Inferior parietal cortex (tissue), 1 donor: ENCODE measurements around the gene ANKRD17.
A peak's percentile ranks its signal among the peaks of the same experiment; 100 is the strongest.

Experiments used
- DNase-seq: peaks from one replicate; pipeline ENCODE4 v3.0.0-alpha.2; 2016; ENCODE audit errors: extremely low spot score

The ANKRD17 gene

DNA sequence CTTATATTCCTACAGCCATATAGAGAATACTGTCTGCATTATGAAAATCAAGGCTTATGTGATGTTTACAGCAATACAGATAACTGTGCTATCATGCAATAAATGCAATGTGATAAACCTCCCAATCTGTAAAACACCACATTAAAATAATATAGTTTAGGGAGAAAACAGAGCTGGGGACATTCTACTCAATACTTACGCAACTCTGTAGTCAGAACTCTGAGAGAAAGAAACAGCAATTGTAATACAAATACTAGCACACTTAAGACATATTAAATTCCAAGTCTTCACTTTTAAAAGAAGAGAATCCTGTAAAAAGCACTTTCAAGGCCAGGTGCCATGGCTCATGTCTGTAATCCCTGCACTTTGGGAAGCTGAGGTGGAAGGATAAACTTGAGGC, 61.4 kb downstream of the ANKRD17 start:
- DNase-seq = no peak

DNA sequence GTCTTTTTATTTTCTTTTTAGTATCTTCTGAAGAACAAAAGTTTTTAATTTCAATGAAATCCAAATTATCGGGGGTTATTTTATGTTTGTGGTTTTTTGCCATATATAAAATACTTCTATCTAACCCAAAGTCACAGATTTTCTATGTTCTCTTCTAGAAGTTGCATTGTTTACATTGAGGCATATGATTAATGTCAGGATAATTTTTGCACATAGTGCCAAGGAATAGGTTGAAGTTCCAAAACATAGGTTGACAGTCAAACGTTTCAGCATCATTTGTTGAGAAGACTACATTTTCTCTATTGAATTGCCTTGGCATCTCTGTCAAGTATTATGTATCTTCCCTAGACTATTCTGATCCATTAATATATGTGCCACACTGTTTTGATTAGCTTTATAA, 64.5 kb downstream of the ANKRD17 start:
- DNase-seq = no peak

DNA sequence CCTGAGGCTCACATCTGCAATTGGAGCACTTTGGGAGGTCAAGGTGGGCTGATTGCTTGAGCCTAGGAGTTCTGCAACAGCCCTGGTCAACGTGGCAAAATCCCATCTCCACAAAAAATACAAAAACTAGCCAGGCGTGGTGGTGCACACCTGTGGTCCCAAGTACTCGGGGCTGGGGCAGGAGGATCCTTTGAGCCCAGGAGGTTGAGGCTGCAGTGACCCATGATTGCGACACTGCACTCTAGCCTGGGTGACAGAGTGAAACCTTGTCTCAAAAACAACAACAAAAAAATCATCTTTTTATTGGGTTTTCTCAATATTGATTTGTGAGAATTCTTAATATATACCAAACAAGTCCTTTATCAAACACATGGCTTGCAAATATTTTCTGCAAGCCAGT, 64.9 kb downstream of the ANKRD17 start:
- no peak for DNase-seq

DNA sequence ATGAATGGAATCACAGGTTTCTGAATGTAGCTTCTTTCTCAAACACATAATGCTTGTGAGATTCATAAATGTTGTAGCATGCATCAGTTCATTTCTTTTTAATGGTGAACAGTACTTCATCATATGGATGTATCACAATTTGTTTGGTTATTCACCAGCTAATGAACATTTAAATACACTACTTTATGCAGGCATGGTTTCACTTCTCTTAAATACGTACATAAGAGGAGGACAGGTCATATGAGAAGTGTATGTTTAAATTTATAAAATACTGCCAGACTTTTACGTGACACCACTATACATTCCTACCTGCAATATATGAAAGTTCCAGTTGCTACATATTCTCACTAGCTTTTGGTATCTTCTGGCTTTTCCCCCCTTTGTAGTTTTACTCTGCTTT, 65.4 kb downstream of the ANKRD17 start:
- DNase-seq = no peak

DNA sequence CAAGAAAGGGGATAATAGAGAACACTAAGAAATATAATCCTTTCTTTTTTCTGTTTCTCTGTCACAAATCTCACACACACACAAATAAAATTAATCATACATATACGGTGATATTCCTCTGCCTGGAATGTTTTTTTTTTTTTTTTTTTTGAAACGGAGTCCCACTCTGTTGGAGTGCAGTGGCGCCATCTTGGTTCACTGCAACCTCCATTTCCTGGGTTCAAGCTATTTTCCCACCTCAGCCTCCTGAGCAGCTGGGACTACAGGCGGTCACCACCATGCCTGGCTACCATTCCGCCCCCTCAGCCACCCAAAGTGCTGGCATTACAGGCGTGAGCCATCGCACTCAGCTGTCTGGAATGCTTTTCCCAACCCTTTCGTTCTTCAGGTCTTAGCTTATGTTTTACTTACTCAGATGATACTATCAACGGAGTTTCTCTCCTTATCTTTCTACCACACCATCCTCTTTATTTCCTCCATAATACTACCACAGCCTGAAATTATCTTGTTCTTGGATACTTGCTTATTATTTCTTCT, 69.3 kb downstream of the ANKRD17 start:
- DNase-seq = no peak

DNA sequence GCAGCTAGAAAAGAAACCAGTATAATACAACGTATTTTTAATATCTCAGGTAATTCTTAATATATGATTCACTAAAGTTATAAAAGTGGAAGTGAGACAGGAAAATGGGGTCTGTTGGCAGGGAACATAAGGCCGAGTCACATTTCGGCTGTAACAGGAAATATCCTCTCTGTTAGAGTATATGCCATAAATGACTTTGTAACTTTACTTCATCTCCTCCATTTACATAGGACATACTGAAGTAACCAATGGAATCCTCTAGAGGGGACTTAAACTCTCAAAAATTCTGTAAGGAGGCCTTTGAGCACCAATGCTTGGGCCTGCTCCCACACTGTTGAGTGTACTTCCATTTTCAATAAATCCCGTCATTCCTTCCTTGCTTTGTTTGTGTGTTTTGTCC, 71.3 kb downstream of the ANKRD17 start:
- no peak for DNase-seq

DNA sequence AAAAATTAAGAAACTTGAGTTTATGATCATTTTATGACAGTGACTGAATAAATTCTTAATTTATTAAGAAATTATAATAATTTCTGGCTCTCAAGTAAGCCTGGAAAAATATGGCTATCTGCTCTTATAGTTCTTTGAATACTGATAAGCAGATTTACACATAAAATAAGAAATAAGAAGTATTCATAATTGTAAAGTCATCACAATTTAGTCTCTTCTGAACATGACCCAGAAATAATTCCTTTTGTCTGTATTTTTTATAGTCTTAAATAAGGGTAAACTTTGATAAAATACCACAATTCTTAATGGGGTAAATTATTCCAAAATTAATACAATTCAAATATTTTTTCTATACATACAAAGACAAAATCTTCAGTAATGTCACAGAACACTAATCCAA, 72.7 kb downstream of the ANKRD17 start:
- no peak for DNase-seq

DNA sequence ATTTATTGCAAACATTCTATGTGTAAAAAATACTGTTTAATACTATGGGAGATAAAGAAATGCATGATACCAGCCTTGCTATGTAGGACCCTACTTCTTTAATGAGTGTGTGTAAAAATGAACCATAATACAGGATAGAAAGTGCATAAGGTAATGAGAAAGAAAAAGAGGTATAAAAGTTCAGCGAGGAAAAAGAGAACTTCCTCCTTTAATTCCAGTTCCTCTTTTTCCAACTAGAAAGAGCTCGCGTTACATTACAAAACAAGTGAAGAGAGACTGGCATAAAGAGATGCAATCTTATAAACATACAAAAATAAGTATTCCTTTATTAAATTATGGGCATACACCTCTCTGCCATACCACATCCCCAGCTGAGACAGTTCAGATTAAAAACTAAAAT, 77.4 kb downstream of the ANKRD17 start:
- DNase-seq = no peak

DNA sequence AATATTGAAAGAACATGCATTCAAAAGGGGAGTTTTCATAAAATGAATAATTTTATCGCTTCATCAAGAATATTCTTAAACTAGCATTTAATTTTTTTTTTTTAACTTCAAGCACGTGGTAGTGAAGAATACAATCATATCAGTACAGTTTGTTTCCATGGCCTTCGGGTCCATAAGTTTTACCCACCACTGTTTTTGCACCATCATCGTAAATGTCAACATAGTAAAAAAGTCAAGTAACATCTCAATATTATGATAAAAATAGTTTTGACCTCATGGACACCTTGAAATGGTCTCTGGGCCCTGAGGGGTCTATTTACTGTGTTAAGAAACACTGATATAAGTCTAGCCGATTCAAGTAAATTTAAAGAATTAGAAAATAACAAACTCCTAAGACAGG, 80.2 kb downstream of the ANKRD17 start:
- no peak for DNase-seq

DNA sequence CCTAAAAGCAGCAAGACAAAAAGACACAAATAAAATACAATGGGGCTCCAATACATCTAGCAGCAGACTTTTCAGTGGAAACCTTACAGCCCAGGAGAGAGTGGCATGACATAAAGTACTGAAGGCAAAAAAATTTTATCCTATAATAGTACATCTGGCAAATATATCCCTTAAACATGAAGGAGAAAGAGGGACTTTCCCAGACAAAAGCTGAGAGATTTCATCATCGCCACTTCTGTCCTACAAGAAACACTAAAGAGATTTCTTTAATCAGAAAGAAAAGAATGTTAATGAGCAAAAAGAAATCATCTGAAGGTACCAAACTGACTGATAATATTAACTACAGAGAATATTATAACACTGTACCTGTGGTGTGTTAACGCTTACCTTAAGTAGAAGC, 86.4 kb downstream of the ANKRD17 start:
- DNase-seq = no peak

DNA sequence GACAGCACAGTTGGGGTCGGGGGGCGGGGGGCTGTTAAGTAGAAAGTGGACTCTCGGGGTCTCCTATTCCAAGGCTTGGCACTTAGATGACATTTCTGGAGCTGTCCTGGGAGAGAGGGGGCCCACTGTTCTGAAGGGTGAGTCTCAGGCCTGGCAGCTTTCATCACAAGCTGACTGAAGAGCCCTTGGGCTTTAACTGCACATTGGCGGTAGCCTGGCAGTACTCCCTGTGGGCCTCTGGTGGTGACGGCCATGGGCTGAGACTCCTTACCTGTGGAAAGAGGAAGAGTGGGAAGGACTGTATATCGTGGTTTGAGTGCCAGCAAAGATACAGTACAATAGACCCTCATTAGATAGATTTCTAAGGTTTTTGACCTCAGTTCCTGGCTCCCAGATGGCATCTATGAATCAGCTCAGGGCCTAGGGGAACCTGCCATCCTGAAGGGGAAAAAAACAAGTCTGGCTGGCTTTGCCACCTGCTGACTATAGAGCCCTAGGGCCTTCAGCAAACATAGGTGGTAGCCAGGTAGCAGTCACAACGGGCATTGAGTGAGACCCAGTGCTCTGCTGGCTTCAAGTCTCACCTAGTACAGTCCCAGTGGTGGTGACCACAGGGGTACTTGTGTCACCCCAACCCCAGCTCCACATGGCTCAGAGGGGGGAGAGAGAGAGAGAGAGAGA, 87.9 kb downstream of the ANKRD17 start:
- DNase-seq = no peak

DNA sequence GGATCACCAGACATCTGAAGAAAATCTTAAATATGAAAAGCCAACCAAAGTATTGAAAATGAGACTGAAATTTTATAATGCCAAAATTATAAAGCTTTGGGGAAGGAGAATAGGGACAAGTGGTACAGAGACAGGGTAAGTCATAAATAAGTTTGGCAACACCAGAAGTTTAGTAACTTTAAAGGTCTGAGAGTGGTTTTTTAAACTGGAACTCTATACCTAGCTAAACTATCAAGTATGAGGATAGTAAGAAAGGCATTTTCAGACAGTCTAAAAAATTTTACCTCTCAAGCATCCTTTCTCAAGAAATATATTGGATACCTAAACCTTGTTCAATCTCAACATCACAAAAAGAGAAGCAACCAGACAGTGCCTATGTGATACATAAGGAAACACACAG, 92.4 kb downstream of the ANKRD17 start:
- no peak for DNase-seq

DNA sequence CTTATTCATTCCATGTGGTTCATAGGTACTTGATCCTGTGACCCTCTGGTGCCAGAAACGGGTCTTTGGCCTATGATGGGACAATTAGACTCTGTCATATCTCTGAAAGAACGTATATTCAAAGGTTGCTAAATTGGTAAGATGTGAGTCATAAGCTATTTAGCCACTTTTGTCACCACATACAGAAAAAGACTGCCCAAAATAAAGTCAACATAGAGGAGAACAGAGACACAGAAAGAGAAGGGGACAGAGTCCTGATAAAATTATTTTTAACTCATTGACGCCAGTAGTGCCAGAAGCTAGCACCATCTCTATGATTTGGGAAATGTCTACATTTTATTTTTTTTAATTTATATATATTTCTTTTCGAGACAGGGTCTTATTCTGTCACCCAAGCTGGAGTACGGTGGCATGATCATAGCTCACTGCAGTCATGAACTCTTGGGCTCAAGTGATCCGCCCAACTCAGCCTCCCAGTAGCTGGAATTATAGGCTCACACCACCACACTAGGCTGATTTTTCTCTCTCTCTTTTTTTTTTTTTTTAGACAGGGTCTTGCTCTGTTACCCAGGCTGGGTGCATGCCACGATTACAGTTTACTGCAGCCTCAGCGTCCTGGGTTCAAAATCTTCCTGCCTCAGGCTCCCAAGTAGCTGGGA, 96.9 kb downstream of the ANKRD17 start:
- DNase-seq = no peak

DNA sequence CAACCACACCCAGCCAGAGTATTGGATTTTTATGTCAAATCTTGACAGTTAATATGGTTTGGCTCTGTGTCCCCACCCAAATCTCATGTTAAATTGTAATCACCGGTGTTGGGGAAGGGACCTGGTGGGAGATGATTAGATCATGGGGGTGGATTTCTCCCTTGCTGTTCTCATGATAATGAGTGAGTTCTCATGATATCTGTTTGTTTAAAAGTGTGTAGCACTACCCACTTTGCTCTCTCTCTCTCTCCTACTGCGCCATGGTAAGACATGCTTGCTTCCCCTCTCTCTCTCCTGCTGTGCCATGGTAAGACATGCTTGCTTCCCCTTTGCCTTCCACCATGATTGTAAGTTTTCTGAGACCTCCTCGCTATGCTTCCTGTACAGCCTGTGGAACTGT, 102.2 kb downstream of the ANKRD17 start:
- DNase-seq = no peak

DNA sequence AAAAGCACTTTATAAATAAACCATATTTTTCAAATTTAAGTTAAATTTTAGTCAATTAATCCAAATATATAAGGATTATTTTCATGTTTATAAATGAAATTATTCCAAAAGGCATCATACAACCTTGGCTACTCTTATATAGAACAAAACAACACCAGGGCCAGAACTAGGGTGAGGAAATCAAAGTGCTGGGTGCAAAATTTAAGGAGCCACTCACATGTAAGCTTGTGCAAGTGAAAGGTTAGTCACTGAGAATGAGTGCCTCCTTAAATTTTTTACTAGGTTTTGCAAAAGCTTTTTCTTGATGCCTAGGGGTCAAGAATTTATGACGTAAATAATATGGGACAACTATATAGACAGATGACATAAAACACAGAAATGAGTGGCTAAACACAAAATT, 105.7 kb downstream of the ANKRD17 start:
- no peak for DNase-seq

DNA sequence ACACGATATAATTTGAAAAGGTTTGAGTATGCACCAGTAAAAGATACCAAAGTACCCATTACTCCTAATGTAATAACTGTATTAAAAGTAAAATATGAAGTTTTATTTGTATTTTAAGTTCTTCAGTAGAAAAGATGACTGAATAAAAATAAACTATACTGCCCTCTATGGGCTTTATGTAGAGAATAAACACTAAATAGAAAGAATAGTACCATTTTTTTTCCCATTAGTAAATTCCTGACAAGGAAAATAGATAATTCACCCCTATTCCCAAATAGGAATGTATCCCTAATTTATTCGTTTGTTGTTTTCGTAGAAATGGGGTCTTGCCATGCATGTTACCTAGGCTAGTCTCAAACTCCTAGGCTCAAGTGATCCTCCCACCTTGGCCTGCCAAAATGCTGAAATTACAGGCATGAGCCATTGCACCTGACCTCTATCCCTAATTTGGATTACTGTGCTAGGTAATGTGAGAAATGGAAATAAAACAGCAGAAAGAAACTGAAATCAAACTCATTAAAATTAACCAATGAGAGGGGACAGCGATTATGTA, 115.5 kb downstream of the ANKRD17 start:
- DNase-seq = no peak

DNA sequence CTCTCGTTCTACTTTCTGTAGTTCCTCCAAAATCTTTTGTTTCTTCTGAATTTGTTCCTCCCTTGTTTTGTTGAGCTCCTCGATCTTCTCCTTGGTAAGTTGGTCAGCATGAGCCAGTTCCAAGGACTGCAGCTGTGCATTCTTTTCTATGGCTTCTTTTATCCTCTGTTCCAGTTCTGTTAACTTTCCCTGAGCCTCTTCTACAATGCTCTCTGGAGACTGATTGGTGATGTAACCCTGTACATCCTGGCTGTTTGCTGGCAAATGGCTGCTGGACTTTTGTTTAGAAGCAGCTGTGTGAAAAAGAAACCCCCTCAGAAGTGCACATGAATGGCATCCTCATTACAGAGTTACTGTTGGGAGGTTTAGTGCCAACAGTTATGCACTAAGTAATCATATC, 118.6 kb downstream of the ANKRD17 start:
- DNase-seq = no peak

DNA sequence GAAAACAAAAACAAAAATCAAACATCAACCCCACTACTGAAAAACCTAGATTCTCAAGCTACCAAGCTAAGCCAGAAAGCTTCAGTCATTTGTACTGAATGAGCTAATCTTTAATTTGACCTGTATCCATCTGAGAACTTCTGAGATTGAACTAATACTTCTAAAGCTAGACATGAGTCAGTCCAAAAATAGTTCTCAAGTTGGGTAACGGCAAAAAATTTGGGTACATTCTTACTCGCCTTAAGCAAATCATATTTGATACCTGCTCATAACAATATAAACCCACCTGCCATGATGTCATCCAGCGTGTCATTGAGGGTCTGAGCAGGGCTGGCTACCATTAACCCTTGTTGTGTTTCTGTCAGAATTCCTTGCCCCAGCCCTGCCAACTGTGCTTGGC, 119.4 kb downstream of the ANKRD17 start:
- no peak for DNase-seq

DNA sequence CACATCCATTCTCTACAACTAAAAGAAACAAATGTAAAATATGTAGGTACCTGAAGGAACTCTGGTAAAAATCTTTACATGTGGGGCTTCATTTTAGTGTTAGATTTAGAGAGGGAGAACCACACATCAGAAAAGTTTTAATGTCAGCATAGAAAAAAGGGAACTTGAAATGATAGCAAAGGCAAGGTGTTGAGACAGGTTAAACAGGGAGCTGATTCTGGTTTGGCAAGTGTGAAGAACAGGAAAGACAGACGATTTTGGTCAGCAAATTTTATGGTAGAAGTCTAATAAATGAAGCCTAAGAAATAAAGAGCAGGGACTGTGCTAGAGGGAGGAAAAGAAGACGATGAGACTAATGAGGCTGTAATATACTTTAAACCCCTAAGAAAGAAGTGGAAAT, 121.5 kb downstream of the ANKRD17 start:
- DNase-seq = no peak

DNA sequence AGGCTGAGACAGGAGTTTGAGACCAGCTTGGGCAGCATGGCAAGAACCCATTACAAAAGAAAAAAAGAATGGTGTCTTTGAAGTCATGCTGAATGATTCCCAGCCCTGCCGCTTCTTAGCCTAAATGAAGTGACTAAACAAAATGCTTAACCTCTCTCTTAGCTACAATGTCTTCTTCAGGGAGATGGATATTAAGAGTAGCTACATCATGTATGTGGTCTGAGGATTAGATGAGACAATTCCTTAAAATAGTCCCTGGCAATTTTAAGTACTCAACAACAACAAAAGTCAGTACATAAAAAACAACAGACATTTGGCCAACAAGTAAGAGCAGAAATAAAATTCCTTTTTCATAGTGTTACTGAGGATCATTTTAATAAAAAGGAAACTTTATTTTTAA, 124.8 kb downstream of the ANKRD17 start:
- no peak for DNase-seq

DNA sequence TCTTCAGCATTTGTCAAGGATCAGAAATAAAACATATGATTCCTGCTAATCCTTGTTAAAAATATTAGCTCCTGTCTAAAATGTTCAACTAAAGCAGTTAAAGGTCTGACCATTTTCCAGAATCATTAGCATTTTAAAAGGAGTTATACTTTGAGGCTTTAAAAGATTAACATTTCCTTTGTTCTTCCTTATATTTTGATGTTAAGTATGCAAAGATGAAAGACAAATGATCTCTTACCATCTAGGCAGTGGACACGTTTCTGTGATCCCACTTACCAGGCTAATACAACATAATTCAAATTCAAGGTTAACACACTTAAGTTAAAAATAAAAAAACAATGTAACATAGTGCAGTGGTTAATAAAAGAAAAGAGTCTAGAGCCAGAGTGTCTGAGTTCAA, 127.3 kb downstream of the ANKRD17 start:
- no peak for DNase-seq

DNA sequence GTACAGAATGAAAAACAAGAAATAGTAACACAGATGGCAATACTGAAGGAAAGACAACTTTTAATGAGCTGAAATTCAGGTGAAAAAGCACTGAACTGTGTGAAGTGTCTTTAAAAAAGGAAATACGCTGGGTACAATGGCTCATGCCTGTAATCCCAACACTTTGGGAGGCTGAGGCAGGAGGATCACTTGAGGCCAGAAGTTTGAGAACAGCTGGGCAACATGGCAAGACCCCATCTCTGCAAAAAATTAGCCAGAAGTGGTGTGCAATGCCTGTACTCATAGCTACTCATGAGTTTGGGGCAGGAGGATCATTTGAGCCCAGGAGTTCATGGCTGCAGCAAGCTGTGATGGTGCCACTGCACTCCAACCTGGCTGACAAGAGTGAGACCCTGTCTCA, 129.3 kb downstream of the ANKRD17 start:
- no peak for DNase-seq

DNA sequence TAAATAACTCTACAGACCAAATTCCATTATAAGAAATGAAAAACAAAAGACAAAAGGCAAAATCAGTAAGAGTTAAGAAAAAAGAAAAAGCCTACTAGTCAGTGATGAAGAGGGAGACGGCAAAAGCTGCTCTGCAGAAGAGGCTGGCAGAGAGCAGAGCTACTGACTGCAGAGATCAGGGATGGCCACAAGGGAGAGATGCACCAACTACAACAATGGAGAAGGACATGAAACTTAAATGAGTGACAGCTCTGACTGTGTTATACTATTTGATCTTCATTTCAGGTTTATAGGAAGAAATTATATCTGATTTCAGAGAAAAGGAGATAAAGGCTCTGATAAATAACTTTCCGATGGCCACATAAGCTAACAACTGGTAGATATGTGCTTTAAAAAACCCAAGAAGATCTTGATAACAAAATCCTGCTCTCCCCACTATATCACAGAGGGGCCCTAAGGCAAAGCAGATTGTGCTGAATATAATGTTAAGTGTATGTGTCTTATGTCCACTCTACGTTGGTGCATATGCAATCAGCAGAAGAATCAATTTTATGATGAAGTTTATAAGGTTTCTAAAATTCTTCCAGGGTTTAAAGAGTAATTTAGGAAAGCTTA, 130.7 kb downstream of the ANKRD17 start:
- DNase-seq = peak; percentile 44
